ENCODE results near the gene ARVCF. TPM values are rescaled to one million over a fixed set of nuclear protein-coding genes. Genes with fewer than 3 reads are reported as not detected.

ARVCF gene
- total and polyA plus RNA-seq, 2 of the 8 experiments (the other 6 are each of a cell fraction or from before 2014, with no cell fraction given), result 31.0 to 43.2 TPM

GRCh38 chr22:20064545-20065262 is 48.1 kb upstream of the ARVCF start (continued):
- TF ChIP-seq CHD7 (IDR thresholded peaks at IDR 0.05; ENCODE audit: insufficient replicate concordance, low read length), result no peak
- TF ChIP-seq BACH1 (IDR thresholded peaks at IDR 0.05; ENCODE audit: low read length), result no peak
- no peak for TF ChIP-seq HDAC6 (IDR thresholded peaks at IDR 0.05; ENCODE audit: low read depth, low read length)
- TF ChIP-seq EGR1 (IDR thresholded peaks at IDR 0.05; ENCODE audit: borderline replicate concordance, low read depth, low read length), result no peak
- no peak for TF ChIP-seq USF2 (IDR thresholded peaks at IDR 0.05; ENCODE audit: low read length)
- no peak for TF ChIP-seq ZNF274 (IDR thresholded peaks at IDR 0.05; ENCODE audit: borderline replicate concordance, extremely low read depth, low read length)
- no peak for TF ChIP-seq GTF2F1 (IDR thresholded peaks at IDR 0.05; ENCODE audit: borderline replicate concordance, low read depth, low read length)
- TF ChIP-seq SRF (IDR thresholded peaks at IDR 0.05; ENCODE audit: low read depth, low read length), result no peak
- TF ChIP-seq SP1 (IDR thresholded peaks at IDR 0.05; ENCODE audit: low read depth, low read length), result no peak
- TF ChIP-seq SP2 (IDR thresholded peaks at IDR 0.05; ENCODE audit: low read length), result no peak
